GM08714 (cell line): ENCODE results near the gene ADGRG7.
"Not testable (repeated sequence)": the region's sequence is repeated elsewhere in the genome, so short reads cannot be mapped to it uniquely, and the experiment has no call there.

ENCODE experiments used
- H3K4me3 ChIP-seq: fragments of 200-500 bp; sonication (Bioruptor generic); 2 replicates; pipeline ENCODE4 v1.5.1; 2014; ENCODE audit warnings: mild to moderate bottlenecking, low read length, inconsistent platforms
- ZNF274 ChIP-seq: IDR thresholded peaks from 2 replicates; pipeline ENCODE4 v1.6.1; 2012; ENCODE audit warnings: mild to moderate bottlenecking, low read depth, low read length

The ADGRG7 gene, protein sequence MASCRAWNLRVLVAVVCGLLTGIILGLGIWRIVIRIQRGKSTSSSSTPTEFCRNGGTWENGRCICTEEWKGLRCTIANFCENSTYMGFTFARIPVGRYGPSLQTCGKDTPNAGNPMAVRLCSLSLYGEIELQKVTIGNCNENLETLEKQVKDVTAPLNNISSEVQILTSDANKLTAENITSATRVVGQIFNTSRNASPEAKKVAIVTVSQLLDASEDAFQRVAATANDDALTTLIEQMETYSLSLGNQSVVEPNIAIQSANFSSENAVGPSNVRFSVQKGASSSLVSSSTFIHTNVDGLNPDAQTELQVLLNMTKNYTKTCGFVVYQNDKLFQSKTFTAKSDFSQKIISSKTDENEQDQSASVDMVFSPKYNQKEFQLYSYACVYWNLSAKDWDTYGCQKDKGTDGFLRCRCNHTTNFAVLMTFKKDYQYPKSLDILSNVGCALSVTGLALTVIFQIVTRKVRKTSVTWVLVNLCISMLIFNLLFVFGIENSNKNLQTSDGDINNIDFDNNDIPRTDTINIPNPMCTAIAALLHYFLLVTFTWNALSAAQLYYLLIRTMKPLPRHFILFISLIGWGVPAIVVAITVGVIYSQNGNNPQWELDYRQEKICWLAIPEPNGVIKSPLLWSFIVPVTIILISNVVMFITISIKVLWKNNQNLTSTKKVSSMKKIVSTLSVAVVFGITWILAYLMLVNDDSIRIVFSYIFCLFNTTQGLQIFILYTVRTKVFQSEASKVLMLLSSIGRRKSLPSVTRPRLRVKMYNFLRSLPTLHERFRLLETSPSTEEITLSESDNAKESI

DNA sequence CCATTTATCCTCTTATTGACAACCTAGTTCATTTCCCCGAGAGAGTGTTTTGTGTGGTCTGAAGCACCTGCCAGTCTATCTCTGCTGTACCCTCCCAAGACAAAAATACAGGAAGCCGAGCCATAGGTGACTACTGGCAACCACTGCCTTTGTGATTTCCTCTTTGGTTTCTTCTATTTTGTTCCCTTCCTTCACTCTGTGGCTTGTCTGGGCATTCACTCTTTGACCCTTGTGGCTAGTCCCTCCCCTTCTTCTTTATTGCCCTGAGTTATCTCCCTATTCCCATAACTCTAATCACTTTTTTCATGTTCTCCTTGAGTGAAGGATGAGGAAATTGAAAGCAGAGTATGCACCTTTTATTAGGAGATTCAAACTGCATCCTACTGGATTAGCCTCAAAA lies at the start of gene ADGRG7:
TSS of gene ADGRG7 (plus strand) at position 297 of the 400 bp plus-strand sequence. CDS start 256 bp downstream, outside the sequence.
- no peak for TF ChIP-seq ZNF274
- no peak within 1 kb of the TSS for H3K4me3 ChIP-seq

DNA sequence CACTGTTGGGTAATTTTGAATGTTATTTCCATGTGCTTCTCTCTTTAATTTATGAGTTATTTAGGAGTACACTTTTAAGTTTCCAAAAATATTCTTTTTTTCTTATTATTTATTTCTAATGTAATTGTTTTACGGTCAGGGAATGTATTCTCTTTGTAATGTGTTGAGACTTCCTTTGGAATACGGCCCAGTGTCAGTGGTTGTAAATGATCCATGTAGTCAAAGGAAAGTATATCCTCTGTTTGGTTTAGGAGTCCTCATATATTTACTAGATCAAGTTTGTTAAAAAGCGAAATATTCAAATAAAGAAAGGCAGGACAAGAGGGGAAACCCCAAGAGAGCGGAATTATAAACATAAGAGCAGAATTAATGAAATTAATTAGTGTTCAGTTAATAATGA lies 49.0 kb upstream of the ADGRG7 start:
- TF ChIP-seq ZNF274 = no peak
- no peak overlapping the region for H3K4me3 ChIP-seq

DNA sequence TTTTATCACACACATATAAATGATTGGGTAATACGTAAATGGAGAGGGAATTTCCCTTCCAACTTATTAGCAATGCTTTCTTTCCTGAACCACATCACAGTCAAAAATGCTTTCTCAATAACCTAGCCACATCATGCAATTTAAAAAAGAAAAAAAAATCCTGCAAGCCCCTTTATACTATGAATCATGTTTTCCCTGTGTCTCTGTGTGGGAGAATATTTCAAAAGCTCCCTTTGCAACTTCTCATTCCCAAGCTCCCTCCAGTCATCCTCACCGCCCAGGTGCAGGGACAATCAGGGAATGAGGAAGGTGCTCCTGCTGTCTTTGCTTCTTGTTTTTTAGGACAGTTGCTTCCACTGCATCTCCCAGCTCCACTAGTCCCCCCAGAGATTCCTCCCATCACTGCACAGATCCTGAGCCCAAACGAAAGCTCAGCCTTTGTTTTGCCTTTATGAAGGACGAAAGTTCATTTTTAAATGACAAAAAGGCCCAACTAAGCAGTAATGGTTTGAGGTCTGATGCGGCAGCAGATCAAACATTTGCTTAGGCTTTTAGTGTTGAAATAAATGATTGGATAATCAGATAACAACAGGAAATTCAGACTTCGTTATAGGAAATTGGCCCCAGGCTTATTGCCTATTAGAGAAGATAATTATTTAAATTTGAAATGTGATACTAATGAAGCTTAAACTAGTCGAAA lies 47.8 kb upstream of the ADGRG7 start:
- H3K4me3 ChIP-seq = no peak overlapping the region
- no peak for TF ChIP-seq ZNF274

DNA sequence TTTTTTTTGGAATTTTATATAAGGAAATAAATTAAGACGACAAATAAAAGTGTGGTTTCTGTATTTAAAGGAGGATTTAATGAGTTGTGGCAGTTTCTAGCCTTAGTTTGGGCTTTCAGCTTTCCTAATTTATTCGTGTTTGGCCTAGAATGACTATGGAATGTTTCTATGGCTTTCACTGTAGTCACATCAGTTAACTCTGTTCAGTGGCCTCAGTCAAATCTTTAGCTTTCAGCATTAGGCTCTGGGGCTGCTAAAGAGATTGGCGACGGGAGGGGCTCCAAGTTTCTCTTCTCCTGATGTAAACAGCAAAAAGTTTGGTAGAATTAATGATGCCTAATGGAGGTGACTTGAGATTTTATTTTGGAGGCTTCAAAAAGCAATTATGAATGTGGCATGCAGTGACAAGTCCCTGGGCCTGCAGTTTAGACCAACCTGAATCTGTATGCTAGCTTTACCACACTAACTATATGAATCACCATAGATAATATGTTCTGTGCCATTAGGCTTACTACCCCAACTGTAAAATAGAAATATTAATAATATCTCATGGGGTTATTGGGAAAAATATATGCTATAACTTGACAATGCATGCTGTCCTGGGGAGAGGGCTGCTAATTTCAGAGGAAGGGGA lies 47.1 kb upstream of the ADGRG7 start:
- TF ChIP-seq ZNF274 = no peak
- no peak overlapping the region for H3K4me3 ChIP-seq

DNA sequence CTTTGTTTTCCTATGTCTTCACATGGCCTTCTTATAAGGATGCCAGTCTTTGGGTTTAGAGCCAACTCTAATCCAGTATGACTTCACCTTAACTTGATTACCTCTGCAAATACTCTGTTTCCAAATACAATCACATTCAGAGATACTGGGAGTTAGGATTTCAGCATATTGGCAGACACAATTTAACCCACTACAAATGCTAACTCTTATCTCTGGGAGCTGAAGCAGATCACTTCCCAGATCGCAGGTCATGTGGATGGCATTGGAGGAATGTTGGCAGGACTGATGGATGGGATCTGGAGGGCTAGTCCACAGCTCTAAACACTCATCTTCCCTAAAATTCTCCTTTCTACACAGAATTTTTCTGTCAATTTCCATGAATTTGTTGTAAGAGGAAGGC lies 46.2 kb upstream of the ADGRG7 start:
- no peak for TF ChIP-seq ZNF274
- H3K4me3 ChIP-seq = no peak overlapping the region

DNA sequence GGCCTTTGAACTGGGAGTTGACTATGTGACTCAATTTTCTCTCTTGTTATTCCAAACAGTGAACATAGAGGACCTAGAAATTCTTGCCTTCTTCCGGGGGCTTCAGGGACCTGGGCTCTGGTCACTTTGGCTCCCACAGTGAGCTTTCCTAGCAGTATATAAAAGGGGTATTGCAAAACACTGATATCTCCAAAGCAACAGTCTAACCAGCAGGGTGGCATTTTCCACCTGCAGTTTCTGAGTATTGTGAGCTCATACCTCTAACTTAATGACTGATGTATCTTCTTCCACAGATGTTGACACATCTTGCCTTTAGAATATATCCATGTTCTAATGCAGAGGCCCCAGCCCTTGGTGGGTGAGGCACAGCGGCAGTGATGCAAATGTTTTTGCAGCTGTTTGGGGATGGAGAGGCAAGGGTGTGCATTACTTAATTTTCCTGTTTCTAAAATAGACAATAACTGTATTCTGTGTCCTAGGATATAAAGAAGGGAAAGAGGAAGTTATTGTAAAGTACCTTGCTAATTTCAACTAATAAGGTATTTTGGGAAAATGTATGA lies 45.7 kb upstream of the ADGRG7 start:
- no peak for TF ChIP-seq ZNF274
- H3K4me3 ChIP-seq = no peak overlapping the region

DNA sequence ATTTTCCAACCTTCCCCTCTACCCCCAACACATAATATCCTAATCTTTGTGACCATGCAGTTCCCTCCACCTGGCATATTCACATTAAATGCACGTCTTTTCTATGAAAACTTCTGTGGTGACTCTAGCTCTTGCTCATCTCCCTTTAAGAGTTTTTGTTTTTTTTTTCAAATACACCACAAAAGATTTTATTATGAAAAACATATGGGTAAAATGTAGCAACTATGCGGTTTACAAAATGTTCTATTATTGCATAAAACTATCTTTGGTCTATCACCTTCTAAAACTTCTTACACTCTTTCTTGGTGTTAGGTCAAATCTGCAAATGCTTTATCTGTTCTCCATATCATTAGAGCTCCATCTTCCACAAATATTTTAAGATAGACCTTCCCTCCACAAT lies 38.6 kb upstream of the ADGRG7 start:
- no peak overlapping the region for H3K4me3 ChIP-seq
- TF ChIP-seq ZNF274 = no peak

DNA sequence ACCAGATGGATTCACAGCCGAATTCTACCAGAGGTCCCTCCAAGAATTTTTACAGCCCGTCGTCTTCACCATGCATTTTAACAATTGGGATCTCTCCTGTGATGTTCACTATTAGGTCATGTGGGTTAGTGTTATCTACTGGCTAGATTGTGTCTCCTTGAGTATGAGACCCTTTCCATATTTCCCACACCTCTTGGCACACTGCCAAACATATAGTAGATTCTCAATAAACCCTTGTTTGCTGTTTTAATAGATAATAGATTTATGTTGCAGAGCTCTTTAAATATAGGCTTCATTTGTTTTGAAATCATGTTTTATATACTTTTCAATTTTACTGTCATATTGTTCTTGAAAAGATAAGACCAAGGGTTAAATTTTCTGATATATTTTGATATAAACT lies 34.9 kb upstream of the ADGRG7 start:
- no peak for TF ChIP-seq ZNF274
- H3K4me3 ChIP-seq = no peak overlapping the region

DNA sequence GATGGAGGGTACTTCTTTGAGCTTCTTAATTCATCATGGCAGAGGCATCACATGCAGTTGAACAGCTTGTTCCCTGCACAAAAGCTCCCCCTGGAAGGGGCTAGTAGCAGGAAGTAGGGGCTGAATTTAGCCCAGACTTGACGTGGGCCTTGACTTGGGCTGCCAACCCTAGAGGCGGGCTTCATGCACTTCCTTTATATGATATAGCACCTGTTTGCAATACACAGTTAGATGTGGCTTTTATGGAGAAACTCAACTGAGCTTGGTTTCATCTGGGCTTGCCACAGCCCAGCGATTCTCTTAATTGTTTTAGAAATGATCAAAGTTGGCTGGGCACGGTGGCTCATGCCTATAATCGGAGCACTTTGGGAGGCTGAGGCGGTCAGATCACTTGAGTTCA lies 33.7 kb upstream of the ADGRG7 start:
- no peak for TF ChIP-seq ZNF274
- H3K4me3 ChIP-seq = no peak overlapping the region

DNA sequence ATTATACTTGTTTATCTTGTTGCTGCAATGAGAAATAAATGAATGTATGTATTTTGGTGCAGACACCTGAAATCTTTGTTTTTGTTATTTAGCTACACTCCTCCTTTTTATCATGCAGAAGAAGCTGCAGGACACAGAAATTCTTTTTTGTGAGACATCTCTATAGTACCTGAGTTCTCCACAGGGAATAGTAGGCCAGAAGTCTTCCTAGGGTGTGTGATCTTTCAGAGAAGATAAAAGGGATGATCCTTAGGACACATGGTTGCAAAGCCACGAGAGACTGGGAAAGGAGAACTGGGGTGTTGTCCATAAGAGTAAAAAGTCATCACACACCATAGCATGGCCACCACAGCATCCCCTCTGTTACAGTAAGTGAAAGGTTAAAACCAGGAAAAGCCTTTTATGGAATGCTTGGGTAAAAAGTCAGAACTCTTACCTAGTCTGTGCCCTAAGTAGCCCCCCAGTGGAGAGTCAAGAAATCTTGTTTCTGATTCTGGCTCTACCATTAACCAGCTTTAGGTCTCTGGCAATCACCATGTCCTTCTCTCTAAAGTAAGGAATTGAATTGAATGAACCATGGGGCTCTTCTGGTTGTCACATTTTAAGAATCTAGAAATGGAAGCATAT lies 31.9 kb upstream of the ADGRG7 start:
- no peak for TF ChIP-seq ZNF274
- H3K4me3 ChIP-seq = no peak overlapping the region

DNA sequence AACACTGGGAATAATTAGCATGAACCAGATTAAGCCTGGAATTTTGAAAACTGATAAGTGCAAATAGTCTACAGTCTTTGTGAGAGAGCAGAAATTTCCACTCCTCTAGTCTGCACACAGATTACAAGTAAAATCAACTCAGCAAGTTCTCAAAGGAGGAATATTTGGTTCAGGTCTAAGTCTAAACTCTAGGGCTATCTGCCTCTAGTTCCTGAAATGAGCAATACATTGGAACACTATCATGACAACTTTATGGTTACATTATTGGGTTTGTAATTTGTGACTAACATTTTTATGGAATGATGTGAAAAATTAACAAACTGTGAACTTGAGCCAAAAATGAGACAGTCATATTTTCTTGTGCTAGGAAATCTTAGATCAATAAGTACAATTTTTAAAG lies 30.8 kb upstream of the ADGRG7 start:
- TF ChIP-seq ZNF274 = no peak
- no peak overlapping the region for H3K4me3 ChIP-seq

DNA sequence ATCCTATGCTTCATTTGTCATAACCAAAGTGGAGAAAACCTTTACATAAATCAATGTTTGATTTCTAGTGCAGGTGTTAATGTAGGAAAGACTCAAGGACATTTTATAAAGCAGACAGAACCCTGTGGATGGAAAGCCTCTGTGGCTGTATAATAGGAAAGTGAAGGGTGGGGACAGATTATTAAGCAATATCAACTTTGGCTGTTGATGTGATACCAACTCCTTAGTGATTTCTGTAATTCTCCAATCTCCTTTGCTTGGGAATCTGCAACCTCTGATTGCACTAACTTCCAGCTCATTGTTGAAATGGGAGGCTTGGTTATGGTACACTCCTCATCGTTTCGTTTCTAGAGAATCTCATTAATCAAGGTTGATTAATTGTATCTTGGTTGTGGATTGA lies 29.3 kb upstream of the ADGRG7 start:
- TF ChIP-seq ZNF274 = no peak
- no peak overlapping the region for H3K4me3 ChIP-seq

DNA sequence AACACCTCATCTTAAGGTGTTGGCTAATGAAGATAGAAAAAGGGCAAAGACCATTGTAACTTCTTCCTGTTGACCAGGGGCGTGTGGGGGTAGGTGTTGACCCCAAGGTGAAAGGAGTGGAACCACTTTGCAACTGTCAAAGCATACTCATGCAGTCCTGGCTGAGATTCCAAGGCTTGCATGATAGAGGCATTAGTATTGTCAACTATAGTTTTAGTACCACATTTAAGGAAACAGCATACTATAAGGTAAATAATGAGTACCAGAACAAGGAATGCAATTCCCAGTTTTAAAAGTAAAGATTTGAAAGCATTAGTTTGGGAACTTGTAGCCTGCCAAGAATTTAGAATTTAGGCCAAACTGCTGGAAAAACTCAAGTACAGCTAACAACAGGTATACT lies 27.8 kb upstream of the ADGRG7 start:
- TF ChIP-seq ZNF274 = no peak
- H3K4me3 ChIP-seq = no peak overlapping the region

DNA sequence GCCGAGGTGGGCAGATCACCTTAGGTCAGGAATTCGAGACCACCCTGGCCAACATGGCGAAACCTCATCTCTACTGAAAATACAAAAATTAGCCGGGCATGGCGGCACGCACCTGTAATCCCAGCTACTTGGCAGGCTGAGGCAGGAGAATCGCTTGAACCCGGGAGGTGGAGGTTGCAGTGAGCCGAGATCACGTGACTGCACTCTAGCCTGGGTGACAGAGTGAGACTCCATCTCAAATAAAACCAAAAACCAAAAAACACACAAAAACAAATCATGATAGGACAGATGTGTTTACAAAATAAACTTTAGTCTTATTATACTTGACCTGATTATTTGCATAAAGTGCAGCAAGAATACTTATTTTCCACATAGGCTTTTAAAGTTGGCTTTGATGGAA lies 27.2 kb upstream of the ADGRG7 start:
- not testable (repeated sequence) for H3K4me3 ChIP-seq
